Prostate gland (tissue), 2 donors: ENCODE data around the gene MAML2.

ENCODE experiments used
- POLR2A ChIP-seq: fragments of 450-650 bp; IDR thresholded peaks from one replicate; pipeline ENCODE4 v1.6.1; 2016; ENCODE audit warnings: antibody characterized with exemption, mild to moderate bottlenecking
- TF ChIP-seq, protein P1 (sequence below), 4 experiments: fragments of 200-600 bp in 2 of 4; fragments of 450-650 bp in 2 of 4; sonication (generic) in 2 of 4; IDR thresholded peaks; 1 replicate in 3 of 4; 2 replicates in 1 of 4; pipeline ENCODE4 v1.5.1; 2016 to 2019; ENCODE audit warnings: antibody characterized with exemption in 4 of 4, mild to moderate bottlenecking in 2 of 4, moderate library complexity in 2 of 4

- TF ChIP-seq POLR2A = no peak
- TF ChIP-seq, protein P1, sequence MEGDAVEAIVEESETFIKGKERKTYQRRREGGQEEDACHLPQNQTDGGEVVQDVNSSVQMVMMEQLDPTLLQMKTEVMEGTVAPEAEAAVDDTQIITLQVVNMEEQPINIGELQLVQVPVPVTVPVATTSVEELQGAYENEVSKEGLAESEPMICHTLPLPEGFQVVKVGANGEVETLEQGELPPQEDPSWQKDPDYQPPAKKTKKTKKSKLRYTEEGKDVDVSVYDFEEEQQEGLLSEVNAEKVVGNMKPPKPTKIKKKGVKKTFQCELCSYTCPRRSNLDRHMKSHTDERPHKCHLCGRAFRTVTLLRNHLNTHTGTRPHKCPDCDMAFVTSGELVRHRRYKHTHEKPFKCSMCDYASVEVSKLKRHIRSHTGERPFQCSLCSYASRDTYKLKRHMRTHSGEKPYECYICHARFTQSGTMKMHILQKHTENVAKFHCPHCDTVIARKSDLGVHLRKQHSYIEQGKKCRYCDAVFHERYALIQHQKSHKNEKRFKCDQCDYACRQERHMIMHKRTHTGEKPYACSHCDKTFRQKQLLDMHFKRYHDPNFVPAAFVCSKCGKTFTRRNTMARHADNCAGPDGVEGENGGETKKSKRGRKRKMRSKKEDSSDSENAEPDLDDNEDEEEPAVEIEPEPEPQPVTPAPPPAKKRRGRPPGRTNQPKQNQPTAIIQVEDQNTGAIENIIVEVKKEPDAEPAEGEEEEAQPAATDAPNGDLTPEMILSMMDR (IDR thresholded peaks at IDR 0.05) = no peak
Measured at GRCh38 chr11:96257036-96257435, 86.0 kb downstream of the MAML2 start.
